GM21619 (cell line): ENCODE results near the gene BCDIN3D.

Experiments
- ATAC-seq: cut with Tn5 transposase; IDR thresholded peaks from one replicate; pipeline ENCODE4 v1.9.1; 2021; ENCODE audit not compliant: unreplicated experiment

The BCDIN3D gene

DNA sequence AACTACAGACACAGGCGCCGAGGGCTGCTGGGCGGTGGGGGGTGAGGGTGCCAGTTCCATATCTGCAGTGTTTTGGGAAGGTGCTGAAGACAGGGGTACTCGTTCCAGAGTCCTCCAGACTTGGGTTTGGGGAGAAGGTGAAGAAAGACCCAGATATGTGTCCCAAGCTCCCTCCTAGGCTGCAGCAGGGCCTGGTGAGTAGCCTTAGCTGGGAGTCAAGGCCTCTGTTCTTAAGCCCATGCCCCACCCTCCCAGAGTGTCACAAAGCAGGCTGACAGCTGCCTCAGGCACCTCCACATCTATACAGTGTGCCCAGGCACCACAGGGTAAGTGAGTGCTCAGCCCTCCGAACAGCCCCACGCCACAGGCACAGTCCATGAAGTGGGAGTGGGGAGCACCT lies 19.0 kb downstream of the BCDIN3D start:
- no peak for ATAC-seq

DNA sequence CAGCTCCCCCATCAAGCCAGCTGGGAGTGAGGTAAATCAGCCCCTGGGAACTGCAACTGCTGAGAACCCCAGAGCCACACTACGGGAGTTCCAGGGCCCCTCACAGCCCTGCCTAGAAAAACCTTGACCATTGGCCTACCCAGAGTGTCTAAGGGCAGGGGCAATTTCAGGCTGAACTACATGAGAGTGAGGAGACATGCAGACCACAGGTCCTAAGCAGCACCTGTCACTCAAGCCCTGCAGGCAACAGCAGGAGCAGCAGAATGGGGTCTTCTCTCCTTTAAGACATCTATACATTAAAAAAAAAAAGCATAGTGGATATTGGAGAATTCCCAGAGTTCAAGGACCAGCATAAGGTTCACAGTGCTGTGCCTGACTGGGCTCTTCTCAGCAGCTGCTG lies 19.6 kb downstream of the BCDIN3D start:
- no peak for ATAC-seq

- ATAC-seq: no peak
Measured at GRCh38 chr12:49821373-49822287, 21.3 kb downstream of the BCDIN3D start.

- ATAC-seq: no peak
Measured at GRCh38 chr12:49819786-49820185, 23.1 kb downstream of the BCDIN3D start.

DNA sequence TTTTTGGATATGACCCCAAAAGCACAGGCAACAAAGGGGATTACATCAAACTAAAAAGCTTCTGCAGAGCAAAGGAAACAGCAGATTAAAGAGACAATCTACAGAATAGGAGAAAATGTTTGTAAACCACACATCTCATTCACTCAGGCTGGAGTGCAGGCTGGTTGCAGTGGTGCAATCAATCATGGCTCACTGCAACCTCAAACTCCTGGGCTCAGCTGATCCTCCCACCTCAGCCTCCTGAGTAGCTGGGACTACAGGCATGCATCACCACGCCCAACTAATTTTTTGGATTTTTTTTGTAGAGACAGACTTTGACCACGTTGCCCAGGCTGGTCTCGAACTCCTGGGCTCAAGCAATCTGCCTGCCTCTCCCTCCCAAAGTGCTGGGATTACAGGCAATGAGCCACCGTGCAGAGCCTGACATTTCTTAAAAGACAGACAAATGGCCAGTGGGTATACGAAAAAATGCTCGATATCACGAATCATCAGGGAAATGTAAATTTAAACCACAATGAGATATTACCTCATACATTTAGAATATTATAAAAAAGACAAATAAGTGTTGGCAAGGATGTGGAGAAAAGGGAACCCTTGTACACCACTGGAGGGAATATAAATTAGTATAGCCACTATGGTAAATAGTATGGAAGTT lies 24.5 kb downstream of the BCDIN3D start:
- no peak for ATAC-seq

- no peak for ATAC-seq
Measured at GRCh38 chr12:49813131-49813530, 29.8 kb downstream of the BCDIN3D start.

DNA sequence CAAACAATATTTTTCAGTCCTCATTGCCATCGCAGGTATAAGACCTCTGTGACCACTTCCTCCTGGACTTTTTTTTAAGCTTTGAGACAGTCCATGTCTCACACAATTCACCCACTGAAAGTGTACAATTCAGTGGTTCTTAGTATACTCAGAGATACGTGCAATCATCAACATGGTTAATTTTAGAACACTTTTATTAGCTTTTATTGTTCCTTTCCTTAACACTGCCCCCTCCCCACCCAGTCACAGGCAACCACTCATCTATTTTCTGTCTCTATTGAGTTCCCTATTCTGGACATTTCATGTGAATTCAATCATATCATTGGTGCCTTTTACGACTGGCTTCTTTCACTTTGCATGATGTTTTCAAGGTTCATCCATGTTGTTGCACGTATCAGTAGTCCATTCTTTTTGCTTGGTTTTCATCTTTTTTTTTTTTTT lies 30.9 kb downstream of the BCDIN3D start:
- no peak for ATAC-seq

DNA sequence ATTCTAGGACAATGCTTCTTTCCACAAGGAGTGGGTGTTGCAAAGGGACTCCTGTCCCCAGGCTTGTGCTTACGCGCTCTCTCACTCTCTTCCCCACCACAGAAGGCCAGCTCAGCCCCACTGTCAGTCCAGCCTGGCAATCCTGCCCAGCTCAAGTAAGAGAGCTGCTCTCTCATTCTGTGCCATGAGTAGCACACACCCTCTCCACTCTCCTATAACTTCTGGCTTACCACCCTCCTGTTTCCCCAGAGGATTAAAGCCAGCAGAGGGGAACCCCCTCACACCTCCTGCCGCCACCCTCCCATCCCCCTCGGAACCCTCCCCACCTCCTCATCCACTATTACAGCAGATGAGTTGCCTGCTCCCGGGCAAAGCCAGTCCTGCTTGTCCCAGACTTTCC lies 31.8 kb downstream of the BCDIN3D start:
- ATAC-seq: no peak

- ATAC-seq: no peak
Measured at GRCh38 chr12:49809906-49810389, 33.0 kb downstream of the BCDIN3D start.

- ATAC-seq: no peak
Measured at GRCh38 chr12:49809381-49809905, 33.5 kb downstream of the BCDIN3D start.

GRCh38 chr12:49808686-49809380 lies 34.1 kb downstream of the BCDIN3D start:
- ATAC-seq: no peak

DNA sequence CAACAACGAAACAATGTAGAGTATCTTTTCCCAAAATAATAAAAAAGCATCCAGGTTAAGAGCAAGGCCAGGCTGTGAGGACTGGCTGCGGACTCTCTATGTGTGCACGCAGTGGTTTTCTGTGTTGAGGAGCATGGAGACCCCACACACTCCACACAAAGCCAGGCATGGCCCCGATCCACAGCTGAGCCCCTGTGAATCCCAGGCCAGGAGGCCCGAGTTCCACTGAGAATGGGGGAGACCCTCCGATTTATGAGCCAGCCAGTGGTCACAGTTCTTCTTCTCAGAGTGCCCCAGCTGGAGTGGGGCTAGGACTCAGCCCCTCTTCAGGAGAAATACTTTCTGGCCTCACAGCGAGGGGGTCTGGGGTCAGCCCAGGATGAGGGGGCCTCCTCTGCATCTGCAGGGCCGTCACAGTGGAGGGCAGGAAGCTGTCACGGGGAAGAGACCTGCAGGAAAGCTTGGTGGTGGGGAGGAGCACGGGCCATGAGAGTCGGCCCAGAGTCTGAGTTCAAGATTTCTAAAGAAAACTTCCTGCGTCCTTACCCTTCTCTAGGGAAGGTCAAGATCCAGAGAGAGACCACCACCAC lies 34.8 kb downstream of the BCDIN3D start:
- ATAC-seq: no peak

- no peak for ATAC-seq
Measured at GRCh38 chr12:49806877-49807276, 36.0 kb downstream of the BCDIN3D start.

DNA sequence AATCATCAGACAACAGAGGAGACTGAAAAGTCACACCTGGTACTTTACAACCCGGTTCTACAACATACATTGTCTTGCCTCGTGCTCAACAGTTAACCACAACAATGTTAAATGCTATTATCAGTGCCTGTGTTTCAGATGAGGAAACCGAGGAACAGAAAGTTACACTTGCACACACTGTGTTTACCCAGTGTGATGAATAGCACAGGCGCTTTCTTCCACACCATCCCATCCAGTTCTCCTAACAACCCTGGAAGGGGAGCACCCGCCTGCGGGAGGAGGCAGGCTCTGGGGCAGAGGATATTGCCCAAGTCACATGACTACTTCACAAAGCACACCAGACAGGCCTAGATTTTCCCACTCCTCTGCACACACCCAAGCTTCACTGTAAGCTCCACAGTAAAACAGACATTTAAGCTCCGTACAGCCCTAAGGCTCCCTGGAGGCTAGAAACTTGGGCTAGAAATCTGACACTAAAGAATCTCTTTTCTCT lies 36.5 kb downstream of the BCDIN3D start:
- no peak for ATAC-seq

- ATAC-seq: no peak
Measured at GRCh38 chr12:49805409-49805808, 37.5 kb downstream of the BCDIN3D start.

DNA sequence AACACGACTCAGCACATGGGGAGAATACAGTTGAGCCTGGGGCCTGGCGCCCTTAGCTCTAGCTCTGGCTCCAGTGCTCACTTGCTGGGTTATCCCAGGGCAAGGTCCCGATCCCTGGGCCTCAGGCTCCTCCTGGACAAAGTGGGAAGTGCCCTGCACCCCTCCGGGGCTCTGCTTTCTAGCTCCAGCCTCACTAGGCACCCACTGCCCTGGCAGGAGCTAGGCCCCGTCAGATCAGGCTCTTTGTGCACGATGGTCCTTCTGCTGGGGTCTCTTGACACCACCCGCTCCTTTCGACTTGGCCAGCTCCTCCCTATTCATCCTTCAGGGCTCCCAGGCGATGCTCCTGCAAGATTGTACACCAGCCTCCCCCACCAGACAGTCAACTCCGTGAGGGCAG lies 38.1 kb downstream of the BCDIN3D start:
- ATAC-seq: no peak

- ATAC-seq: no peak
Measured at GRCh38 chr12:49803693-49804450, 39.0 kb downstream of the BCDIN3D start.

DNA sequence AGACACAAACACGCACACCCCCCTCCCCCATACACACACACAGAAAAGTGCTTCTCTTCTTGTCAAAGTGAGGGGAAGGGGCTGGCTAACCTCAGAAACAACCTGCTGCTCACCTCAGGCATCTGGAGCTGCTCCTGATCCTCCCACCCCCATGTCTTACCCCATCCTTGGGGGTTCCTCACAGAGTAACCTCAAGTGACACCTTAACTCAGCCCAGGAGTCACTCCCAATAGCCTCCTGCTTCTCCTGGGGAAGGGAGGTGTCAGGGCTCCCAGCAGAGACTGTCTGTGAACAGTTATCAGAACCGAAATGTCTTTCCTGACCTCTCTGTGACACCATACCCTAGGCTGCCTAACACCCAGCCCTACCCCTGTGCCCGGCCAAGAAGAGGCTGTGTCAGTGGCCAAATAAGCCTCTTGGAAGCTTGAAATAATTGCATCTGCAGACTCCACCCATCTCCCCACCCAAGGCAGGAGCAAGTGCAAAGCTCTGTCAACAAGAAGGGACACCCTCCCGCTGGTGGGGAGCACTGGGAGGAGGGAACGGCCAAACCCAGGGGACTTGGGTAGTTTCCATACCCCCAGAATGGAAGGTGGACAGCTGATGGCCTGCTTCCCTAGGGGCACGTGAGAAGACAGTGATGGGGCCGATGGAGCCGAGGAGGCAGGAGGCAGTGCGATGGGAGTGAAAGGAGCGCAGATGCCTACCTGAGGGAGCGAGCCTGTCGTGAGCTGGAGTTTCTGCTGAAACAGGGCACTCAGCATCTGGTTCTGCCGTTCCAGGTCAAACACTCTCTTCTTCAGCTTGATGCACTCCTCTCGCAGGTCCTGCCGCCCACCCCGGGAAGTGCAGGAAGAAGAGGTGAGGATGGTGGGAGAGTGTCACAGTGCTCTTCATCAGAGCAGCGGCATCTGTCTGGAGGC lies 41.5 kb downstream of the BCDIN3D start:
- ATAC-seq: no peak
